NCI-H1694 (cell line): ENCODE results near the gene CTSK.
"Not testable (repeated sequence)": the region's sequence is repeated elsewhere in the genome, so short reads cannot be mapped to it uniquely, and the experiment has no call there.

Source experiments
- DNase-seq: peaks from one replicate; lab custom pipeline; 2025; lab: John Stamatoyannopoulos, UW

The CTSK gene

GRCh38 chr1:150808121-150808520 is at the start of gene CTSK:
Gene CTSK (minus strand): TSS chr1:150808260. CDS start chr1:150806805, 1,455 bp downstream.
- DNase-seq = no peak

- not testable (repeated sequence) for DNase-seq
Measured at GRCh38 chr1:150852734-150853133, 44.7 kb upstream of the CTSK start.

- not testable (repeated sequence) for DNase-seq
Measured at GRCh38 chr1:150850801-150851362, 42.8 kb upstream of the CTSK start.

DNA sequence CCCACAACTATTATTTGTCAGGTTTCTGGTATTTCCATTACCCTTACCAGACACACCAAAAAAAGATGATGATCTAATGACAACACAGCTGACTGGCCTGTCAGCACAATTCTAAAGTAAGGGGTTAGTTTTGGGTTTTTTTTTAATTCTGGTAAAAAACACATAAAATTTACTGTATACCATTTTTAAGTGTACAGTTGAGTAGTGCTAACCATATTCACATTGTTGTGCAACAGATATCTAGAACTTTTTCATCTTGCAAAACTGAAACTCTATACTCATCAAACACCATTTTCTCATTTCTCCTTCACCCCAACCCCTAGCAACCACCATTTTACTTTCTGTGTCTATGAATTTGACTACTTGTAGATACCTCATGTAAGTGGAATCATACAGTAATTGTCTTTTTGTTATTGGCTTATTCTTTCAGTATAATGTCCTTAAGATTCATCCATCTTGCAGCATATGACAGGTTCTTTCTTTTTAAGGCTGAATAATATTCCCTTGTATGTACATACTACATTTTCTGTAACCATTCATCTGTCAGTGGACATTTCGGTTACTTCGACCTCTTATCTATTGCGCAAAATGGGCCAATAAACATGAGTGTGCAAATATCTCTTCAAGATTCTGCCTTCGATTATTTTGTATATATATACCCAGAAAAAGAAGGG is 38.5 kb upstream of the CTSK start:
- DNase-seq = no peak

- DNase-seq = no peak
Measured at GRCh38 chr1:150843474-150843873, 35.4 kb upstream of the CTSK start.

- DNase-seq = no peak
Measured at GRCh38 chr1:150842964-150843363, 34.9 kb upstream of the CTSK start.

GRCh38 chr1:150842343-150842742 is 34.3 kb upstream of the CTSK start:
- no peak for DNase-seq

- no peak for DNase-seq
Measured at GRCh38 chr1:150841626-150842025, 33.6 kb upstream of the CTSK start.

DNA sequence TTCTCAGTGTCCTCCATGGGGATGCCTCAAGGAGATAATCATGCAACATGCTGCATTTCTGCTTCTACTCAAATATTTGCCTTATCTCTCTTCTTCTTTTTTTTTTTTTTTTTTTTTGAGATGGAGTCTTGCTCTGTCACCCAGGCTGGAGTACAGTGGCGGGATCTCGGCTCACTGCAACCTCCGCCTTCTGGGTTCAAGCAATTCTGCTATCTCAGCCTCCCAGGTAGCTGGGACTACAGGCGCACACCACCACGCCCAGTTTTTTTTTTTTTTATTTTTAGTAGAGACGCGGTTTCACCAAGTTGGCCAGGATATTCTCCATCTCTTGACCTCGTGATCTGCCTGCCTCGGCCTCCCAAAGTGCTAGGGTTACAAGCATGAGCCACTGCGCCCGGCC is 32.8 kb upstream of the CTSK start:
- DNase-seq = not testable (repeated sequence)

DNA sequence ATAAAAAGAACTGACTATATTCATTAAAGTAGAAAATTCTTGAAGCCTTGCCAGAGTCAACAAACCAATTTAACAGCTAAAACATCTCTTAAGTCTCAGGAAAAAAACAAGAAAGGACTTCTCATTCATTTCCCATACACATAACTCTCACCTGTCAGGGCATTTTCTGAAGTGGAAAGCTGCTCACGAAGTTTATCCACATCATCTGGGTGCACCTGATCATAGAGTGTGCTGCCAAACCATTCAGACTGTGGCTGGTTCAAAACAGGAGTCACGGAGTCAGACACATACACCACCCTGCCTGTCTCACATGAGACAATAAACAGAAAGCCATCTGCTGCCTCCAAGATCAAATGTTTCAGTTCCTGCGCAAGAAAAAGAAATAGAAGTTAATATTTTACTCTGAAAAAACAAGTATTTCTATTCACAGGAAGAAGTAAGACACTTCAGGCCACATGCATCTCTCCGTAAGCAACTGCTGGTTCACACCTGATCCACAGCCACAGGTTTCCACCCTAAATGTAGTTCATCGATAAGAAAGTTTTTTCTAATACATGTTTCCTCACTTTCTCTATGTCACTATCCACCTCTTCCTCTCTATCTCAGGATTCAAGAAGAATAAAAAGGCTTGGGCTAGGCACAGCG is 28.2 kb upstream of the CTSK start:
- DNase-seq = peak; percentile 37

- DNase-seq = not testable (repeated sequence)
Measured at GRCh38 chr1:150833961-150834360, 25.9 kb upstream of the CTSK start.

GRCh38 chr1:150832597-150832996 is 24.5 kb upstream of the CTSK start:
- DNase-seq = no peak

DNA sequence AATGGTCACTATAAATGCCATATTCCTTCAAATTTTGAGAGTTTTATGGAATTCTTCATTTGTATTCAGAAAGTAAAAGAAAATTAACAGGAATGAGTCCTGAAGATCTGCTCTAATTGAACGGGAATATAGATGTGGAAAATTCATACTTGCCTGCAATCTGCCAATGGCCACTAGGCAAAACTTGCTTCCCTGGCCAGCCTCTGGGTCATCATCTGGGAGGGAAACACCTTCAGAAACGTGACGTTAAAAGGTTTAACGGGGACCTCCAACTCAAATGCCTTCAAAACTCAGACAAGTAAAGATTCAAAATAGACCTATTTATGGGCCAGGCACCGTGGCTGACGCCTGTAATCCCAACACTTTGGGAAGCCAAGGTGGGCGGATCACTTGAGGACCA is 21.7 kb upstream of the CTSK start:
- DNase-seq = no peak

DNA sequence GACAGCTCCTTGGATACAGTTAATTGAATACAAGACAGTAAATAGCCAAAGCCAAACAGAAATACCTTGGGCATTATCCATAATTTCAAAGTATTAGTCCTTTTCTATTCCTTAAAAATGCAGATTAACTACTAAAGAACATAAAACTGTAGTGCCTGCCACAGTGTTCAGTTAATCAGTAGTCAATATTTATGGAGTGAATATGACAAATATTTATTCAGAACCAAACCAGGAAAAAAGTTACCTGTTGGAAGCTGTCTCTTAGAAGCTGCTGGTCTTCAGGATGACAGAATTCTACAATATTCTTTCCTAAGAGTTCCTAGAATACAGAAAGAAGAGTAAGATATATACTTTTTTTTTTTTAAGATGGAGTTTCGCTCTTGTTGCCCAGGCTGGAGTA is 18.2 kb upstream of the CTSK start:
- no peak for DNase-seq

DNA sequence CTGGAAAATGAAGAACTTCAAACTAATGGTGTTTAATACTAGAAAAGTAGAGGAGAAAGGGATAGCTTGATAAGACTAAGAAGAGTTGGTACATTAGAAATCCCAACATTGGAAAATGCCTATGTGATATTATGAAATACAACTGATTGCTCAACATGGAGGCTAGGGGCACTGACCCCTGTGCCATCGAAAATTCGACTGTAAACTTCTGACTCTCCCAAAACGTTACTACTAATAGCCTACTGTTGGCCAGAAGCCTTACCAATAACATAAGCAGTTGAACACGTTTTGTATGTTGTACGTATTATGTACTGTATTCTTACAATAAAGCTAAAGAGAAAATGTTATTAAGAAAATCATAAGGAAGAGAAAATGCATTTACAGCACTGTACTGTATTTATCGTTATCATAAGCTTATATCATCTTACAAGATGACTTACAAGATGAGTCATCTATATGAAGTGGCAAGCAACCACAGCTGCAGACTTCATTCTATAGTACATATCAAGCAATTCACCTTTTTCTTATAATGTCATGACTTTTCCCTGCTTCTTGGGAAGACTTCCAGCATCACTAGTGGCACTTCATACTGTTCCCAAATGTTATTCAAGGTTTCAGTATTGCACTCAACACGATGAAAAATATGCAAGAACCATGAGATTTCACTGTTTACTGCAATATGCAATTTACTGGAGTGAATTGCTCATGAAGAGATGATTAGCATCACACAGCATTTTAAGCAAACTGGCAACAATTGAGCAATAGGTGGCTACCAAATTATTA is 12.9 kb upstream of the CTSK start:
- DNase-seq = no peak

GRCh38 chr1:150815871-150816270 is 7.8 kb upstream of the CTSK start:
- no peak for DNase-seq

DNA sequence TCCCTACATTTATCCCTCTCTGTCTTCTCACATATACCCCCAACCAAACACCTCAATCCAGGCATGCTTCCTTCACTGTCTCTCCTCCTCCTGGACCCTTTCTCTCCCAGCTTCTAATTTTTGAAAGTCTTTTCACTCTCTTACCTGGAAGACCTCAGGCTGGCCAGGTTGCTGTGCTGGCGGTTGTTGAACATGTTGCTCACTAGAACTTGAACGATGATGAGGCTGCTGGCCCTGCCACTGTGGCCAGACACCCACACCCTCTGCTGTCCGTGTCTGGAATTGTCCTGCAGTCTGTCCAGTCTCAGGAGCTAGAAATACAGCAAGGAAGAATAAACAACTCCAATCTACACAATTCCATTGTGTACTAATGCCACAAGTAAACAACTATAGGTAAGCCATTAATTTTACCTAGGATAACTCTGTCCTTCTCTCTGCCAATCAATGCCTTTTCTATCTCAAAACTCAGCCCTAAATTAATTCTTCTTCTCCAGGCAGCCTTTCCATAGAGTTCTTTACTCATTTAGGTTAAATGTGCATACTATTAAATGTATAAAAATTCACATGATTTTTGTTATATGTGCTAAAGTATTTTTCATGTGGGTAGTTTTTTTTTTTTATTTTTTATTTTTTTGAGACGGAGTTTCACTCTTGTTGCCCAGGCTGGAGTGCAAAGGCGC is 5.1 kb upstream of the CTSK start:
- no peak for DNase-seq

GRCh38 chr1:150810958-150811659 is 3.0 kb upstream of the CTSK start:
- no peak for DNase-seq

- no peak for DNase-seq
Measured at GRCh38 chr1:150809651-150810050, 1.6 kb upstream of the CTSK start.

DNA sequence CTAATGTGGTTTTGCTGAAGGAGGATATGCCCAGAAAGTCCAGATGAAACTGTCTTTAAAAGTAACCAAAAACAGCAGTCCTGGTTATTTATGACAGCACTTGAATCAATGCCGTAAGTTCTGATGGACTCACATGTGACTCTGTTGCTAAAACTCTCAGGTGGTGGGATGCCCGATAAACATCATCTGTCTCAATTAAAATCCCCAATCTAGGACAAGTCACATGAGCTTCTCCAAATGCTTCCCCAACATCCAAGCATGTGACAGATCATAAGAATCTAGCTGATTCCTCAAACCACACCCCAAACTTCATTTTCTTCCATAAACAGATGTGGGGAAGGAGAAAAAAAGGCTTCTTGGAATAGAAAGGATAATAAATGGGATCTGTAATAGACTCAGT is 786 bp upstream of the CTSK start:
- no peak for DNase-seq

- DNase-seq = no peak
Measured at GRCh38 chr1:150807249-150808023, 624 bp downstream of the CTSK start.
